NOMO-1 treated with DMSO at 0.1 percent for 48 hours (cell line): Measurements from ENCODE around the gene AGMO.

Experiments
- DNase-seq: peaks from one replicate; lab custom pipeline; 2025; ENCODE audit not compliant: unreplicated experiment; lab: John Stamatoyannopoulos, UW

AGMO gene

GRCh38 chr7:15245831-15246230, 316.0 kb downstream of the AGMO start:
- DNase-seq = no peak

- peak; percentile 54 for DNase-seq
Measured at GRCh38 chr7:15239801-15240200, 322.0 kb downstream of the AGMO start.

GRCh38 chr7:15236952-15237351, 324.9 kb downstream of the AGMO start:
- peak; percentile 80 for DNase-seq

- no peak for DNase-seq
Measured at GRCh38 chr7:15234431-15234830, 327.4 kb downstream of the AGMO start.

GRCh38 chr7:15228831-15229230, 333.0 kb downstream of the AGMO start:
- no peak for DNase-seq

GRCh38 chr7:15225981-15226380, 335.8 kb downstream of the AGMO start:
- no peak for DNase-seq

- peak; percentile 4 for DNase-seq
Measured at GRCh38 chr7:15219758-15220157, 342.1 kb downstream of the AGMO start.

GRCh38 chr7:15218261-15218660, 343.6 kb downstream of the AGMO start:
- peak; percentile 42 for DNase-seq

GRCh38 chr7:15215616-15216015, 346.2 kb downstream of the AGMO start:
- DNase-seq = no peak

GRCh38 chr7:15214976-15215375, 346.8 kb downstream of the AGMO start:
- peak; percentile 88 for DNase-seq

- no peak for DNase-seq
Measured at GRCh38 chr7:15213093-15213492, 348.7 kb downstream of the AGMO start.

GRCh38 chr7:15209429-15209828, 352.4 kb downstream of the AGMO start:
- no peak for DNase-seq

GRCh38 chr7:15204421-15204820, 357.4 kb downstream of the AGMO start:
- DNase-seq = no peak

- DNase-seq = peak; percentile 12
Measured at GRCh38 chr7:15199482-15199881, 362.3 kb downstream of the AGMO start.

- DNase-seq = no peak
Measured at GRCh38 chr7:15197042-15197977, 364.5 kb downstream of the AGMO start.

- no peak for DNase-seq
Measured at GRCh38 chr7:15178065-15178464, 383.8 kb downstream of the AGMO start.

- no peak for DNase-seq
Measured at GRCh38 chr7:15176089-15176488, 385.7 kb downstream of the AGMO start.

GRCh38 chr7:15175152-15175551, 386.7 kb downstream of the AGMO start:
- no peak for DNase-seq

GRCh38 chr7:15174485-15174884, 387.3 kb downstream of the AGMO start:
- no peak for DNase-seq

- DNase-seq = no peak
Measured at GRCh38 chr7:15168489-15168888, 393.3 kb downstream of the AGMO start.

GRCh38 chr7:15167912-15168311, 393.9 kb downstream of the AGMO start:
- DNase-seq = no peak

- DNase-seq = no peak
Measured at GRCh38 chr7:15166620-15167019, 395.2 kb downstream of the AGMO start.

GRCh38 chr7:15159261-15159660, 402.6 kb downstream of the AGMO start:
- DNase-seq = no peak
